OCI-LY3 (cell line): ENCODE measurements around the gene CSF3R.

Experiments used
- EZH2phosphoT487 ChIP-seq: fragments of 200-600 bp; shearing (Covaris generic); IDR thresholded peaks from 2 replicates; pipeline ENCODE4 v1.6.1; 2018; ENCODE audit warnings: antibody characterized with exemption, mixed run types, low read depth
- TF ChIP-seq, protein P1 (sequence below): fragments of 200-600, 300-600 bp; sonication (generic); IDR thresholded peaks from 2 replicates; pipeline ENCODE4 v1.5.1; 2014; ENCODE audit warnings: antibody characterized with exemption, low read length, low read depth

DNA sequence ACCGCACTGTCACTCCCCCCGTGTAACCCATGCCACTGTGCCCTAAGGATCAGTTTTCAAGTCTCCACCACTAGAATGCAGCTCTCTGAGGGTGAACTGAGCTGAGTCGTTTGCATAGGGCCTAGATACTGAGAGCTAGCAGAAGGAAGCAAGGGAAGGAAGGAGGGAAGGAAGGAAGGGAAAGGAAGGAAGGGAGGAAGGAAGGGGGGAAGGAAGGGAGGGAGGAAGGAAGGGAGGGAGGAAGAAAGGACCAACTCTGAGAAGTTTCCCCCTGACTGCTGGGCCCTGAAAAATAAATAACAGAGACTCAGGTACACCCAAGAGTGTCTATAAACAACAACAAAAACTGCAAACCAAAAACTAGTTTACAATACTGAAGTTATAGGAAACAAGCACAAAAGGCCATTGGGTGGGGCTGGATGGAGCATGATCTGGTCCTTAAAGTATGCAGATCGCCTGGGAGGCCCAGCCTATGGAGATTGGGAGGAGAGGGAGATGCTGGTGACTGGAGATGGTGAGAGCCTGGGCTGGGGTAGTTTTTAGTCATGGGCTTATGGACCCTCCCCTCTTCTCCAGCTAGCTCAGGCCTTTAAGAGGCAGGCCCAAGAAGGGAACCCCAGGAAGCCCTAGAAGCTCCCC lies 16.9 kb downstream of the CSF3R start:
- TF ChIP-seq, protein P1, sequence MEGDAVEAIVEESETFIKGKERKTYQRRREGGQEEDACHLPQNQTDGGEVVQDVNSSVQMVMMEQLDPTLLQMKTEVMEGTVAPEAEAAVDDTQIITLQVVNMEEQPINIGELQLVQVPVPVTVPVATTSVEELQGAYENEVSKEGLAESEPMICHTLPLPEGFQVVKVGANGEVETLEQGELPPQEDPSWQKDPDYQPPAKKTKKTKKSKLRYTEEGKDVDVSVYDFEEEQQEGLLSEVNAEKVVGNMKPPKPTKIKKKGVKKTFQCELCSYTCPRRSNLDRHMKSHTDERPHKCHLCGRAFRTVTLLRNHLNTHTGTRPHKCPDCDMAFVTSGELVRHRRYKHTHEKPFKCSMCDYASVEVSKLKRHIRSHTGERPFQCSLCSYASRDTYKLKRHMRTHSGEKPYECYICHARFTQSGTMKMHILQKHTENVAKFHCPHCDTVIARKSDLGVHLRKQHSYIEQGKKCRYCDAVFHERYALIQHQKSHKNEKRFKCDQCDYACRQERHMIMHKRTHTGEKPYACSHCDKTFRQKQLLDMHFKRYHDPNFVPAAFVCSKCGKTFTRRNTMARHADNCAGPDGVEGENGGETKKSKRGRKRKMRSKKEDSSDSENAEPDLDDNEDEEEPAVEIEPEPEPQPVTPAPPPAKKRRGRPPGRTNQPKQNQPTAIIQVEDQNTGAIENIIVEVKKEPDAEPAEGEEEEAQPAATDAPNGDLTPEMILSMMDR, result no peak
- TF ChIP-seq EZH2phosphoT487, result no peak
